ENCODE results near the gene GNG12.
"Not testable (repeated sequence)": the region's sequence is repeated elsewhere in the genome, so short reads cannot be mapped to it uniquely, and the experiment has no call there.

The GNG12 gene

GRCh38 chr1:67749844-67750690, 83.2 kb downstream of the GNG12 start:
- DNase-seq = peak; percentile 91

GRCh38 chr1:67749263-67749843, 83.9 kb downstream of the GNG12 start:
- no peak for DNase-seq

- peak; percentile 81 for DNase-seq
These were observed 84.6 kb downstream of the GNG12 start for GRCh38 chr1:67748630-67749029.

GRCh38 chr1:67747671-67748546, 85.4 kb downstream of the GNG12 start:
- DNase-seq = peak; percentile 67

- peak; percentile 57 for DNase-seq
These were observed 87.2 kb downstream of the GNG12 start for GRCh38 chr1:67745875-67746698.

GRCh38 chr1:67743072-67743725, 90.1 kb downstream of the GNG12 start:
- no peak for DNase-seq

GRCh38 chr1:67741736-67742135, 91.5 kb downstream of the GNG12 start:
- no peak for DNase-seq

GRCh38 chr1:67741121-67741520, 92.1 kb downstream of the GNG12 start:
- DNase-seq = no peak

- DNase-seq = no peak
These were observed 92.7 kb downstream of the GNG12 start for GRCh38 chr1:67740543-67740942.

GRCh38 chr1:67739361-67739760, 93.9 kb downstream of the GNG12 start:
- no peak for DNase-seq

- DNase-seq = no peak
These were observed 94.9 kb downstream of the GNG12 start for GRCh38 chr1:67738401-67738800.

- DNase-seq = no peak
These were observed 95.4 kb downstream of the GNG12 start for GRCh38 chr1:67737875-67738274.

- DNase-seq = no peak
These were observed 96.5 kb downstream of the GNG12 start for GRCh38 chr1:67736750-67737149.

- peak; percentile 89 for DNase-seq
These were observed 97.2 kb downstream of the GNG12 start for GRCh38 chr1:67735806-67736627.

- DNase-seq = no peak
These were observed 98.1 kb downstream of the GNG12 start for GRCh38 chr1:67735206-67735605.

- DNase-seq = no peak
These were observed 99.0 kb downstream of the GNG12 start for GRCh38 chr1:67734323-67734690.

- DNase-seq = no peak
These were observed 99.5 kb downstream of the GNG12 start for GRCh38 chr1:67733681-67734322.

GRCh38 chr1:67732750-67733151, 100.5 kb downstream of the GNG12 start:
- no peak for DNase-seq

GRCh38 chr1:67731322-67731721, 101.9 kb downstream of the GNG12 start:
- DNase-seq = no peak

- DNase-seq = not testable (repeated sequence)
These were observed 103.0 kb downstream of the GNG12 start for GRCh38 chr1:67730312-67730711.

- DNase-seq = no peak
These were observed 103.4 kb downstream of the GNG12 start for GRCh38 chr1:67729872-67730271.
